DMS 273 (cell line): ENCODE results near the gene ITPR1.
A peak's percentile ranks its signal among the peaks of the same experiment; 100 is the strongest.

Experiments
- DNase-seq: peaks from one replicate; lab custom pipeline; 2025; ENCODE audit not compliant: unreplicated experiment; lab: John Stamatoyannopoulos, UW

The ITPR1 gene

GRCh38 chr3:4478261-4478660 is 14.9 kb upstream of the ITPR1 start:
- DNase-seq: no peak

GRCh38 chr3:4491855-4492207 is 1.3 kb upstream of the ITPR1 start:
- no peak for DNase-seq

GRCh38 chr3:4492208-4493013 is 737 bp upstream of the ITPR1 start:
- DNase-seq: peak; percentile 76

- DNase-seq: peak; percentile 42
These were observed 1.1 kb downstream of the ITPR1 start for GRCh38 chr3:4493941-4494894.

GRCh38 chr3:4494895-4495264 is 1.7 kb downstream of the ITPR1 start:
- no peak for DNase-seq

- DNase-seq: no peak
These were observed 2.3 kb downstream of the ITPR1 start for GRCh38 chr3:4495294-4496086.

- no peak for DNase-seq
These were observed 2.9 kb downstream of the ITPR1 start for GRCh38 chr3:4496087-4496452.

- no peak for DNase-seq
These were observed 4.0 kb downstream of the ITPR1 start for GRCh38 chr3:4497005-4497692.

- DNase-seq: no peak
These were observed 4.7 kb downstream of the ITPR1 start for GRCh38 chr3:4497843-4498324.

GRCh38 chr3:4498446-4498845 is 5.3 kb downstream of the ITPR1 start:
- DNase-seq: no peak

- no peak for DNase-seq
These were observed 8.3 kb downstream of the ITPR1 start for GRCh38 chr3:4501437-4501836.

GRCh38 chr3:4501927-4502326 is 8.8 kb downstream of the ITPR1 start:
- no peak for DNase-seq

- DNase-seq: no peak
These were observed 9.9 kb downstream of the ITPR1 start for GRCh38 chr3:4503050-4503449.

- DNase-seq: peak; percentile 52
These were observed 11.5 kb downstream of the ITPR1 start for GRCh38 chr3:4504340-4505261.

- no peak for DNase-seq
These were observed 12.8 kb downstream of the ITPR1 start for GRCh38 chr3:4505688-4506558.

- no peak for DNase-seq
These were observed 13.4 kb downstream of the ITPR1 start for GRCh38 chr3:4506559-4507023.

GRCh38 chr3:4507024-4507596 is 14.0 kb downstream of the ITPR1 start:
- no peak for DNase-seq
